Measurements from ENCODE around the gene PHACTR1.

Gene PHACTR1

DNA sequence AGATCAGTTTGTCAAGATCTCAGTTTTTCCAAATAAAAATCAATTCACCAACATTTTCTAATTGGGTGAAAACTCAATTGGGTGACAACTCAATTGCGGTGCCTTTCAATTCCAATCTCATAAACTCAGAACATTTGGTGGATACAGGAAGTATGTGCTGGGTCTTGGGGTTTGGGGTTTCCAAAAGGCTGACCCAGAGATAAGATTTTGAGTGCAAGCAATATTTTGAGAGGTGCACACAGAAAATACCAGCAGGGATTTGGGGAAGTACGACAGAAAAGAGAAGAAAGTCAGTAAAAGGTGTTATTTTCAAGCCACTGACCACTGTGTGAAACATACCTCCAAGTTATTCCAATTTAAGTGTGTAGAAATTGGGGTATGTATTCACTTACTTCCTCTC is 258.0 kb downstream of the PHACTR1 start:
- Histone ChIP-seq H3K9ac (ENCODE audit: low read depth, low read length) (no peak overlapping the region), H3K4me3 (ENCODE audit: low read length) (no peak overlapping the region), H3K27me3 (ENCODE audit: insufficient read depth, low read length) (no peaks in the 10 kb centered on the region), H3K36me3 (ENCODE audit: insufficient read depth, low read depth, low read length) (no peaks in the 10 kb centered on the region), H3K27ac (ENCODE audit: low read length) (no peak overlapping the region), H3K9me3 (ENCODE audit: insufficient read depth, low read depth, low read length) (no peaks in the 10 kb centered on the region), H3K4me1 (ENCODE audit: insufficient read depth, low read length) (no peaks in the 10 kb centered on the region)

DNA sequence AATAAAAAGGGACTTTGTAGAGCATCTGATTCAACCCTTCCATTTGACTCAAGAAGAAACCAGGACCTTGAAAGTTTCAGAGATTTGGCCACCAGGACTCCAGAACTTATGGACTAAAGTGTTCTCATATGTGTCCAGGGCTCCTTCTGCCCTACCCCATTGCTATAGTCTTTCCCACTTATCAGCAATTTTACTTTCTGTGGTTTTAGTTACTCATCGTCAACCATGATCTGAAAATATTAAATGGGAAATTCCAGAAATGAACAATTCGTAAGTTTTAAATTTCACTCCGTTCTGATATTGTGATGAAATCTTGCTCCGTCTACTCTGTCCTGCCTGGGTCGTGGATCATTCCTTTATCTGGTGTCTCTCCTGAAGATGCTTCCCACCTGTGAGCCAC is 259.8 kb downstream of the PHACTR1 start:
- Histone ChIP-seq H3K9me3 (ENCODE audit: insufficient read depth, low read depth, low read length) (no peaks in the 10 kb centered on the region), H3K4me3 (ENCODE audit: low read length) (no peak overlapping the region), H3K4me1 (ENCODE audit: insufficient read depth, low read length) (no peaks in the 10 kb centered on the region), H3K27me3 (ENCODE audit: insufficient read depth, low read length) (no peaks in the 10 kb centered on the region), H3K9ac (ENCODE audit: low read depth, low read length) (no peak overlapping the region), H3K27ac (ENCODE audit: low read length) (no peak overlapping the region), H3K36me3 (ENCODE audit: insufficient read depth, low read depth, low read length) (no peaks in the 10 kb centered on the region)

DNA sequence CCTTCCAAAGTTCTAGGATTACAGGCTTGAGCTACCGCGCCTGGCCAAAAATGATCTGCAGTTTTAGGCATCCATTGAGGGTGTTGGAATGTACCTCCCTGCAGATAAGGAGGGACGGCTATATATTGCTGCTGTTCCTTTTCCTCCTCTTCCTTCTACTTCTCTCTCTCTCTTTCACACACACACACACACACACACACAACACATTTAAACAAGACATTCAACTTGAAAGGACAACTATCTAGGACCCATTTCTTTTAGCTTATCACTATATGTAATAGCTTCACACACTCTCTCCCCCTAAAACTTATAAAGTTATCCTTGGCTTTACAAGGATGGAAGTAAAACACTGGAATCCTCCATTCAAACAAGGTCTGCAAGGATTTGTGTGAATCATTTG is 260.6 kb downstream of the PHACTR1 start:
- no peak overlapping the region for H3K9ac ChIP-seq (ENCODE audit: low read depth, low read length)
- H3K27ac ChIP-seq (ENCODE audit: low read length), result no peak overlapping the region
- H3K4me1 ChIP-seq (ENCODE audit: insufficient read depth, low read length), result no peaks in the 10 kb centered on the region
- H3K9me3 ChIP-seq (ENCODE audit: insufficient read depth, low read depth, low read length), result no peaks in the 10 kb centered on the region
- H3K36me3 ChIP-seq (ENCODE audit: insufficient read depth, low read depth, low read length), result no peaks in the 10 kb centered on the region
- H3K27me3 ChIP-seq (ENCODE audit: insufficient read depth, low read length), result no peaks in the 10 kb centered on the region
- H3K4me3 ChIP-seq (ENCODE audit: low read length), result no peak overlapping the region

DNA sequence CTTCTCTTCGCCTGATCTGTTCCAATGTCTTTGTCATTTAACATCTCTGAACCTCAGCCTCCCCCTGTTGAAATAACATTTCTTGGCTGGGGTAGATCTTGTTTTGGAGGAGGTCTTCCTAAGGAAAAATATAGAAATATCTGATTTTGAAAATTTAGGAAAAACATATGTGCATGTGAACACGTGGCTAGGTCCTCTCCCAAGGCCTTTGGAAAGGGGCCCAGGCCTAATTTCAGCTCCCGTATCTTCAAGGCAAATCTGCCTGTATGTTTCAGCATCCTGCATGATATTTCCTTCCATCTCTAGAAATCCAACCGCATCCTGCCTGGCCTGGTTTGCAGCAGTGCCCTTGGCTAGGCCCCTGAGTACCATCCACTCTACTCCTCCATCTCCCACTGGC is 261.2 kb downstream of the PHACTR1 start:
- Histone ChIP-seq H3K9me3 (ENCODE audit: insufficient read depth, low read depth, low read length) (no peaks in the 10 kb centered on the region), H3K36me3 (ENCODE audit: insufficient read depth, low read depth, low read length) (no peaks in the 10 kb centered on the region), H3K27ac (ENCODE audit: low read length) (no peak overlapping the region), H3K27me3 (ENCODE audit: insufficient read depth, low read length) (no peaks in the 10 kb centered on the region), H3K9ac (ENCODE audit: low read depth, low read length) (no peak overlapping the region), H3K4me3 (ENCODE audit: low read length) (no peak overlapping the region), H3K4me1 (ENCODE audit: insufficient read depth, low read length) (no peaks in the 10 kb centered on the region)

DNA sequence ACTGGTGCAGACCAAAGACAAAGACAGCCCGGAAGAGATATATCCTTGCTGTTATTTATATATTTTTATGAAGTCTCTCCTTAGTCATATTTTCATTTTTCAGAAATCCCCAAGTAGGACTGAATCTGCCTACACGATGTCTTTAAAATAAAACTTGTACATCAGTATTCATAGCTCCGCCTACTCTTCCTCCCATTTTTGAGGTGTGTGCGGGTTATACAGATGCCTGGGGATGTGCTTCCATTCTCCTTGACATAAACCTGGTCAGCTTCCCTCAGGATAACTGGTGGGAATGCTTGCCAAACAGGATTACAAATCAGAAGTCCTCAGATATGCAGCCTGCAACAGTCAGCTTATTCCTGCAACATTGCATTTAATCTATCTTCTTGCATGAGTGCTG is 264.2 kb downstream of the PHACTR1 start:
- H3K9ac ChIP-seq (ENCODE audit: low read depth, low read length), result no peak overlapping the region
- no peaks in the 10 kb centered on the region for H3K36me3 ChIP-seq (ENCODE audit: insufficient read depth, low read depth, low read length)
- H3K4me3 ChIP-seq (ENCODE audit: low read length), result no peak overlapping the region
- H3K9me3 ChIP-seq (ENCODE audit: insufficient read depth, low read depth, low read length), result no peaks in the 10 kb centered on the region
- H3K27ac ChIP-seq (ENCODE audit: low read length), result no peak overlapping the region
- H3K27me3 ChIP-seq (ENCODE audit: insufficient read depth, low read length), result no peaks in the 10 kb centered on the region
- no peaks in the 10 kb centered on the region for H3K4me1 ChIP-seq (ENCODE audit: insufficient read depth, low read length)

DNA sequence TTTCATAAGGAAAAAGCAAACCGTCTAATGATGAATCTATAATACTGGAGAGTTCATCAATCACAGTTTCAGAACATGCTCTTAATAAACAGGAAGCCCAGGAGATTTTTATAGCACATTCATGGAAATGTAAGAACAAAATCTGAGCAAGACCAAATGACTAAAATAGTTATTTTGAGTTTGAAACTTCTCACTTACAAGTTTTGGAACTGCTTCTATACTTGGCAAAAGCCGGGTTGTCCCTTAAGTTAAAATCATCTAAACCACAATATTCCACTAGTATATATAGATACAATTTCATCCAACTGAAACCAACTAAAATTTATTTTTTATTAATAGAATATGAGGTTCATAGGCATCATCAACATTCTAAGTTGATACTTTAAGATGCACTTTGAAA is 268.2 kb downstream of the PHACTR1 start:
- H3K9me3 ChIP-seq (ENCODE audit: insufficient read depth, low read depth, low read length), result no peaks in the 10 kb centered on the region
- H3K4me1 ChIP-seq (ENCODE audit: insufficient read depth, low read length), result no peaks in the 10 kb centered on the region
- no peak overlapping the region for H3K27ac ChIP-seq (ENCODE audit: low read length)
- H3K27me3 ChIP-seq (ENCODE audit: insufficient read depth, low read length), result no peaks in the 10 kb centered on the region
- H3K36me3 ChIP-seq (ENCODE audit: insufficient read depth, low read depth, low read length), result no peaks in the 10 kb centered on the region
- no peak overlapping the region for H3K4me3 ChIP-seq (ENCODE audit: low read length)
- no peak overlapping the region for H3K9ac ChIP-seq (ENCODE audit: low read depth, low read length)

DNA sequence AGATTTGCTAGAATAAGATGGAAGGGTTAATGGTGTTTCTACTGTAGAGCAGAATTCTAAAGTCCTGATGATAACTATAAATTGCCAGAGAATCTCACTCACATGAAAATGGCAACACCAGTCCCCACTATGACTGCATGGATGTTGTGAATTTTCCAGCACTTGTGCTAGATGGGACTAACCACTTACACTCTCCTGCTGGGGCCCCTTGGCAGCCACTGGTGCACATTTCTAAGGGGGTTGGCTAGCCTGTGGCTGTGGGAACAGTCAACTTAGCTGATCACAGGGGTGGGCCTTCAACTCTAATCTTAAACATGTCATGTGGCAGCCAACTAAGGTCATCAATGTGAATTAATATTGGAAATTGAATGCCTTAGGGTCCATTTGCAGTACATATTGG is 271.2 kb downstream of the PHACTR1 start:
- H3K9me3 ChIP-seq (ENCODE audit: insufficient read depth, low read depth, low read length), result no peaks in the 10 kb centered on the region
- no peak overlapping the region for H3K9ac ChIP-seq (ENCODE audit: low read depth, low read length)
- no peaks in the 10 kb centered on the region for H3K36me3 ChIP-seq (ENCODE audit: insufficient read depth, low read depth, low read length)
- peaks cover 4% of the 10 kb centered on the region; the same call in 1 of the 2 replicates for H3K4me1 ChIP-seq (ENCODE audit: insufficient read depth, low read length)
- H3K27ac ChIP-seq (ENCODE audit: low read length), result no peak overlapping the region
- no peaks in the 10 kb centered on the region for H3K27me3 ChIP-seq (ENCODE audit: insufficient read depth, low read length)
- H3K4me3 ChIP-seq (ENCODE audit: low read length), result no peak overlapping the region

DNA sequence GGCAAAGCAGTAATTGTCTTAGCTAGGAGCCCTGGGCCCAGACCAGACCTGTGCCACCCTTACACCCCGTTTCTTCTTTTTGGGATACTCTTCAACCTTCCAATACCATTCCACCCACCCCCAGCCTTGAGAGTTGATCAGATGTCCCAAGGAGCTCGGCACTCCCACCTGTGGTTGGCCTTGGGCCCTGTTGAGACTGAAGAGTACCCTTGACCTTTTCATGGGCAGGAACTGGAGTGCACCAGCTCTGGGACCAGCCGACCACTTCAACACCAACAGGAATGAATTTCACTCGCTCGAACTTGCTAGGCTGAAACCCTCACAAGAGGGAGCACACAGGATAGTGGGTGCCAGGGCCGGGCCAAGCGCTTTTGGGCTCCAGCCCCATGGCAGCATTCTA is 273.6 kb downstream of the PHACTR1 start:
- Histone ChIP-seq H3K27me3 (ENCODE audit: insufficient read depth, low read length) (no peaks in the 10 kb centered on the region), H3K9ac (ENCODE audit: low read depth, low read length) (no peak overlapping the region), H3K36me3 (ENCODE audit: insufficient read depth, low read depth, low read length) (no peaks in the 10 kb centered on the region), H3K4me1 (ENCODE audit: insufficient read depth, low read length) (peaks cover 12% of the 10 kb centered on the region; the same call in 1 of the 2 replicates), H3K4me3 (ENCODE audit: low read length) (no peak overlapping the region), H3K9me3 (ENCODE audit: insufficient read depth, low read depth, low read length) (0 out of 2 replicates have a peak, but pooled peaks cover 3% of the 10 kb centered on the region), H3K27ac (ENCODE audit: low read length) (no peak overlapping the region)

DNA sequence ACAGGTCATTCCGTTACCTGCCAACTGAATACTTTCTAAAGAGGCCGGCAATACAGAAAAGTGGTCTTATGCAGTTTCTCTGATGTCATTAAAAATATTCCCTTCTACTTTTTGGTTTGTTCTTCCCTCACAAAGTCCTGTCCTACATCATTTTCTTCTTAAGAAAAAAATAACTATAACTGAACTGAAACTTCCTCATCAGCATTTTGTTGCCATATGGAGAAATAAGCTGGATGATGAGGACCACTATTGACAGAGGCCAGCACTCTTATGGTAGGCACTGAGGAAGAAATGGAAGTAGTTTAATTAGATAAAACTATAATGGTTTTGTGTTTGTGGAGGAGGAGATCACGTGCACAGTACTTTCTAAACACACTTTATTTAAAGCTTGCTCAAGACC is 274.9 kb downstream of the PHACTR1 start:
- no peak overlapping the region for H3K4me3 ChIP-seq (ENCODE audit: low read length)
- H3K4me1 ChIP-seq (ENCODE audit: insufficient read depth, low read length), result peaks cover 12% of the 10 kb centered on the region; the same call in 1 of the 2 replicates
- H3K9me3 ChIP-seq (ENCODE audit: insufficient read depth, low read depth, low read length), result 0 out of 2 replicates have a peak, but pooled peaks cover 3% of the 10 kb centered on the region
- H3K36me3 ChIP-seq (ENCODE audit: insufficient read depth, low read depth, low read length), result no peaks in the 10 kb centered on the region
- no peak overlapping the region for H3K27ac ChIP-seq (ENCODE audit: low read length)
- no peaks in the 10 kb centered on the region for H3K27me3 ChIP-seq (ENCODE audit: insufficient read depth, low read length)
- no peak overlapping the region for H3K9ac ChIP-seq (ENCODE audit: low read depth, low read length)

DNA sequence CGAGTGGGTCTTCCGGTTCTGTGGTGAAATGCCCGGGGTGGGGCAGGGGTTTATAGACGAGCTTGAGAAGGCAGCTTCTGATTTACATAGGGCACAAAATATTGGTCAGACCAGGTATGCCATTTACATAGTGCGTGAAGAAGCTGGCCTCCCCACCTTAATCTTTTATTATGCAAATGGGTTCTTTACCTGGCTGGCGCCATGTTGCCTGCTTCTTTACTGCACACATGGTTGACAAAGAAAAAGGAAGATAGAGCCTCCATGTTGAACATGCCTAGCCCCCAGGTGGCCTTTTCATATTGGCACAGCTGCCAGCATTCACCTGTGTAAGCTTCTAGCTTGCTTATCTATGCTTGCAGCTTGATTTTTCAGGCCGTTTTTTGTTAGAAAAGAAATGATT is 276.2 kb downstream of the PHACTR1 start:
- Histone ChIP-seq H3K4me1 (ENCODE audit: insufficient read depth, low read length) (peaks cover 12% of the 10 kb centered on the region; the same call in 1 of the 2 replicates), H3K36me3 (ENCODE audit: insufficient read depth, low read depth, low read length) (no peaks in the 10 kb centered on the region), H3K27me3 (ENCODE audit: insufficient read depth, low read length) (no peaks in the 10 kb centered on the region), H3K9ac (ENCODE audit: low read depth, low read length) (peak overlapping the region; percentile 69), H3K27ac (ENCODE audit: low read length) (peak overlapping the region; percentile 77), H3K9me3 (ENCODE audit: insufficient read depth, low read depth, low read length) (0 out of 2 replicates have a peak, but pooled peaks cover 3% of the 10 kb centered on the region), H3K4me3 (ENCODE audit: low read length) (peak overlapping the region; percentile 17; the same call in 1 of the 2 replicates)

DNA sequence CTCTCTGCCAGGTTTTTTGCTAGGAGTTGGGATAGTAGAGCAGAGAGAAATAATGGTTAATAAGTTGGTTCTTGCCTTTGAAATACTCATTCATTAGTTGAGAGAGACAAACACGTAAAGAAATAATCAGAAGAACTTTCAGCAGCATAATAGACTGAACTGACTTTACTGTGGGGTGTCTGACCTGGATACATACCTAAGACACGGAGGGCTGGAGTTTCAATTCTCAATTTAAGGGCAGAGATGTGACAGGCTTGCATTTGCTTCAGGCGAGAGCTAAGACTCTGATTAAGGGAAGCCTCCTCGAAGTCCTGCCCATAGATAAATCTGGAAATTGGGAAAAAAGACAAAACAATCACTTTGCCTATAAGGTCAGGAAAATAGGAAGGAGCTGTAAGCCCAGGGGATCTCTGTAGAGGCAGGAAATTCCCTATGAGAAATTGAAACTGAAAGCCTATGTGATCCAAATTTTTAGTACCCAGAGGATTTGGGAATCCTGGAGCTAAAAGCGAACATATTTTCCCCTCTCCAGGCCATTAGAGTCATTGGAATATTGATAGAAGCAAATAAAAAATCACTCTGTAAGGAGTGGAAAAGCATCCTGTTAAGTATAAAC is 276.8 kb downstream of the PHACTR1 start:
- Histone ChIP-seq H3K4me3 (ENCODE audit: low read length) (peak overlapping the region; percentile 17; the same call in 1 of the 2 replicates), H3K27ac (ENCODE audit: low read length) (peak overlapping the region; percentile 77), H3K36me3 (ENCODE audit: insufficient read depth, low read depth, low read length) (no peaks in the 10 kb centered on the region)

DNA sequence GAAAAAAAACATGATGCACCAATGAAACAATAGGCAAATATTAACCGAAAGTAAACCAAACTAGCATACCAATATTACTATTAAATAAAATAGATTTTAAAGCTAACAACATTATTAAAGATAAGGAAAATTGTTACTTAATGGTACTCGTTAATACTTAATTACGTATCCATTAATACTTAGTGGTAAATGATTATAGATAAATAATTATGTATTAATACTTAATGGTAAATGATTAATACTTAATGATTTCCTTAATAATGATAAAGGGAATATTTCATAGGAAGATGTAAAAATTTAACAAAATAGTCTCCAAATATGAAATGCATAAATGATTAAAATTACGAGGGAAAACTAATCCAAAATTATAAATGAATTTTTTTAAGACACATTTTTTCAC is 278.9 kb downstream of the PHACTR1 start:
- Histone ChIP-seq H3K9ac (ENCODE audit: low read depth, low read length) (no peak overlapping the region), H3K4me1 (ENCODE audit: insufficient read depth, low read length) (peaks cover 12% of the 10 kb centered on the region; the same call in 1 of the 2 replicates), H3K4me3 (ENCODE audit: low read length) (no peak overlapping the region), H3K9me3 (ENCODE audit: insufficient read depth, low read depth, low read length) (0 out of 2 replicates have a peak, but pooled peaks cover 3% of the 10 kb centered on the region), H3K27ac (ENCODE audit: low read length) (no peak overlapping the region), H3K36me3 (ENCODE audit: insufficient read depth, low read depth, low read length) (no peaks in the 10 kb centered on the region), H3K27me3 (ENCODE audit: insufficient read depth, low read length) (no peaks in the 10 kb centered on the region)

More for the DNA sequence above, 276.8 kb downstream of the PHACTR1 start:
- H3K4me1 ChIP-seq (ENCODE audit: insufficient read depth, low read length), result peaks cover 12% of the 10 kb centered on the region; the same call in 1 of the 2 replicates
- H3K27me3 ChIP-seq (ENCODE audit: insufficient read depth, low read length), result no peaks in the 10 kb centered on the region
- 0 out of 2 replicates have a peak, but pooled peaks cover 3% of the 10 kb centered on the region for H3K9me3 ChIP-seq (ENCODE audit: insufficient read depth, low read depth, low read length)
- peak overlapping the region; percentile 69 for H3K9ac ChIP-seq (ENCODE audit: low read depth, low read length)
